HCEC 1CT (cell line): ENCODE results near the gene CD164L2.
"Not testable (repeated sequence)": the region's sequence is repeated elsewhere in the genome, so short reads cannot be mapped to it uniquely, and the experiment has no call there.

Source experiments
- DNase-seq: peaks from one replicate; pipeline ENCODE4 v3.0.0-alpha.2; 2017

The CD164L2 gene

GRCh38 chr1:27403931-27404330 lies 20.8 kb upstream of the CD164L2 start:
- DNase-seq, result no peak

GRCh38 chr1:27403065-27403726 lies 20.1 kb upstream of the CD164L2 start:
- DNase-seq, result peak; percentile 51

DNA sequence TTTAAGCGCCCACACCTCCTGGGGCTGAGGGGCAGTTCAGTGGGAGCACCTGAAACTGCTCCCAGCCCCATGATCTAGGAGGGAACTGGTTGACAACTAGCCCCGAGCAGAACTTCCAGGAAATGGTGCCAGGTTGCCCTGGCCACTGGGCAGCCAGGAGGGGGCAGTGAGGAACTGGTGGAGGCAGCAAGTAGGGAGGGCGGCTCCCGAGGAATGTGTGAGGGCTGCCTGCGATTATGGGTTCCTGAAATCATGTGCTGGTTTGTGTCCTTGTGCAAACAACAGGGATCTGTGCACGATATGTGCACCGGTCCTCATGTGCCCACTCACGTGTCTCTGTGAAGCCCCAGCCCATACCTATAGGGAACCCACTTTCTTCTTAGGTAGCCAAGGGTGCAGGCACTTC lies 19.2 kb upstream of the CD164L2 start:
- DNase-seq, result peak; percentile 31

DNA sequence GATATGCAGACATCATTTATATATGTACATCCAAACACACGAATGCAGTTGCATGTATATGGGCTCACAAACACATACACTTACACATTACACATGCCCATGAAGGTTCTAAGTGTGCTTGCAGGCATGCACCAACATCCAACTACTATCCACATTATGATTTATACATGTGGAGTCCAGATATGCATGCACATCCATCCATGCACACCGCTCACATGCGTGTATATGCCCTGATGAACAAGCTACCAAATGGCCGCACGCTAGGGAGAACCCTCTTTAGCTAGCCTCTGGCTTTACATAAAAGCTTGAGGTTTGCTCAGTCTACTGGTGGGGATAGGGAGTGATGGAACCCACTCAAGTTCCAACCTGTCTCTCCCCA lies 17.8 kb upstream of the CD164L2 start:
- no peak for DNase-seq

- DNase-seq, result no peak
Observed at GRCh38 chr1:27400082-27400962, 17.2 kb upstream of the CD164L2 start.

- DNase-seq, result no peak
Observed at GRCh38 chr1:27399251-27400025, 16.3 kb upstream of the CD164L2 start.

GRCh38 chr1:27398405-27399149 lies 15.4 kb upstream of the CD164L2 start:
- no peak for DNase-seq

- no peak for DNase-seq
Observed at GRCh38 chr1:27397749-27398148, 14.6 kb upstream of the CD164L2 start.

GRCh38 chr1:27397110-27397509 lies 14.0 kb upstream of the CD164L2 start:
- DNase-seq, result no peak

DNA sequence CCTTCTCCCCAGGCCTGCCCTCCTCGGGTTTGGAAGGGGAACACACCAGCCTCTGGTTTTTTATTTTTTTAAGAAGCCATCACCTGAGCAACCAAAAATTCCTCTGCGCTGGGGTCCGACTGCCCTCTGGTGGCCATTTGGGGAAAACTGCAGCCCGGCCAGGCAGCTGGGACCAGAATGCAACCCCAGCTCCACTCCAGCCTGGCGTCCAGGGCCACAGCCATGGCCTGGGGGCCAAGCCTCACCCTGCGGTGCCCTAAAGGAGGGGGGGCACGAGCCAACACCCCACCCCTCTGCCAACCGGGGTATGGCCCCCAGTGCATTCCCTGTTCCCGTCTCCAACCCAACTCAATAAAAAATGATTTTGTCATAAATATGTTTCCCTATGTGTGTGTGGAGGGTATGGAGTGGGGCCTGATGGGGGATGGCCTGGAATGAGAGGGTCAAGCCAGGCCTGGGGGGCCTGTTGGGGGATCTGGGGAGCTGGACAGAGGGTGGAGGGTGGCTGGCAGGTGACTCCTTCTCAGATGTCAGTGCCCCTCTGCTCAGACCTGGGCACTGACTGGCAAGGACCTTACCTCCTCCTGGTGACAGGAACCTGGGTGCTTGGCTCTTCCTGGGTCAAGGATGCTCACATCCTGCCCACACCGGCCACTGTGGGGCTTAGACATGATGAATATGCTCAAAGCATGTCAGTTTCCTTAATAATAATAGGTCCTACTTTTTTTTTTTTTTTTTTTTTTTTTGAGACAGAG lies 12.5 kb upstream of the CD164L2 start:
- DNase-seq, result peak; percentile 67

- peak; percentile 56 for DNase-seq
Observed at GRCh38 chr1:27394925-27395324, 11.8 kb upstream of the CD164L2 start.

- no peak for DNase-seq
Observed at GRCh38 chr1:27394282-27394658, 11.1 kb upstream of the CD164L2 start.

GRCh38 chr1:27393641-27394281 lies 10.6 kb upstream of the CD164L2 start:
- no peak for DNase-seq

- DNase-seq, result peak; percentile 5
Observed at GRCh38 chr1:27392778-27393635, 9.9 kb upstream of the CD164L2 start.

GRCh38 chr1:27392096-27392777 lies 9.1 kb upstream of the CD164L2 start, which contains the start of gene GPR3:
Gene GPR3, plus strand, starts transcription at chr1:27392622. Its CDS starts 1,177 bp downstream, at chr1:27393799.
- DNase-seq, result peak; percentile 92

DNA sequence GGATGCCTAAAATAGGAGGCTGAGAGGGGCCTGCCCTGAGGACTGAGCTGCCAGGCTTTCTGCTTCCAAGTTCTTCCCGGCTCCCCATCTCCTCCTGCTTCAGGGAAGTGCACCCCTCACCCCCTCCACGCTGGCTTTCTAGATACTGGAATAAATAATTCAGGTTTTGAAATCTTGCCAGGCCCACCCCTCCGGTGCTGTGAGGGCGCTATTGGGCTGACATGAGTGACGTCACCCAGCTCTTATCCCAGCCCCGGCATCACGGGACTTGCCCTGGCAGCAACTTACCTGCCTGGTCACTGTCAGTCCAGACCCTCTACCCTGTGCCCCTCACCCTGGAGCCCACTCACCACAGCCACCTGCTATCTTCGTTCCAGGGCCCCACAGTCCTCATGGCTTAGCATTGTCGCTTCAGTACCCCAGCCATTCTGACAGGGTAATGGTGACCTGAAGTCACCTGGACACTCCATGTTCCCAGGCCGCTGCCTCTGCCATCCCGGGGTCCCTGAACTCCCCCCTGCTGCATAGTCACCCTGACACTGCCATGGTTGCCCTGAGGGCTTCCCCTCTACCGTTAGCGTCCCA lies 8.5 kb upstream of the CD164L2 start:
- peak; percentile 54 for DNase-seq

GRCh38 chr1:27388337-27389005 lies 5.3 kb upstream of the CD164L2 start:
- DNase-seq, result no peak

DNA sequence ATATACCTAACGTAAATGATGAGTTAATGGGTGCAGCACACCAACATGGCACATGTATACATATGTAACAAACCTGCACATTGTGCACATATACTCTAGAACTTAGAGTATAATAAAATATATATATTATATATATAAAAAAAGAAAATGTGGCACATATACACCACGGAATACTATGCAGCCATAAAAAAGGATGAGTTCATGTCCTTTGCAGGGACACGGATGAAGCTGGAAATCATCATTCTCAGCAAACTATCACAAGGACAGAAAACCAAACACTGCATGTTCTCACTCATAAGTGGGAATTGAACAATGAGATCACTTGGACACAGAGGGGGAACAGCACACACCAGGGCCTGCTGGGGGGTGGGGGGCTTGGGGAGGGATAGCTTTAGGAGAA lies 1.7 kb upstream of the CD164L2 start:
- DNase-seq, result not testable (repeated sequence)

DNA sequence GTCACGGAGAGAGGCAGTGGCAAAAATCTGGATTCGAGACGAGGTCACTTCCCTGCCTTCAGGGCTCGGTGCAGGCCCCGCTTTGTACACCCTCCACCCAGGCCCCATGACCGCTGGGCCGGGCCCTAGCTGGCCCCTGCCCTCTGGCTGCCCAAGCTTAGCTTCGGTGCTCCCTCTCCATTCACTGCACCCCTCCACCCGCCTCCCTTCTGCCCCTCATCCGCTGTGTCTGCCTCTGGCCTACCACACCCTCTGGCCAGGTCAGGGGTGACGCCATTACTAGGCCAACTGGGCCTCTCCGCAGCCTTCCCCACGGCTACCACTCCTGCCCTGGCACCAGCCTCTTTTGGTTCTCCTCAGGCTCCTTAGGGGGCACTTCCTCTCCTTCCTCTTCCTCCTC lies 528 bp upstream of the CD164L2 start:
- no peak for DNase-seq
